ENCODE results near the gene CYFIP1.

DNA sequence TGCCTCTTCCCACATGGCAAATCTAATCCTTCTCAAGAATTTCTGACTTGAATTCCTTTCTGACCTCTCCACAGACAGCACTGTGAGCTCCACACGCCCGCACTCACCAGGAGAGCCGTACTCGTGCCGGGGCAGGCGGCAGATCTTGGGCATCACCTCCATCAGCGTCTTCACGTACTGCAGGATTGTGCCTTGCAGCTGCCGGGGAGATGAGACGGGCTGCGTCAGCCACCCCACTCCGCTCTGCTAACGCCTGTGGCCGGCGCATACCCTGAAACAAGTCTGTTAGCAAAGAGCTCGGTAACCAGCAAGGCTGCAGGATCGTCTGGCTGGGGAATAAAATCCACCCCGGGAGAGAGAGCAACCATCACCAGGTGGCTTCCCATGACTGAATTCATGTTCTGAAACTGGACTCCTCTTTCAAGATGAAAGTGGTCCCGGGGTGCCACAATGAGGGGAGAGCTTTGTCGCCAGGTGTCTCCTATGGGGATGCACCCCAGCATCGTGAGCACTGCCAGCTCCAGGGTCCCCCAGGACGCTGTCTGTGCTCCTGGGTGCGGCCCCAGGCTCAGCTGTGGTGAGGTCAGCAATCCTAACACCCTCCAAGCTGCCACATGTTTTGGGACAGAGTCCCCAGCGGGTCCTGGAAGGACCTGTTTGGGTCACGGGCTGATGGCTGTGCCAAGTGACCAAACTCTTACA, 98.3 kb downstream of the CYFIP1 start:
- TF ChIP-seq, protein P1, sequence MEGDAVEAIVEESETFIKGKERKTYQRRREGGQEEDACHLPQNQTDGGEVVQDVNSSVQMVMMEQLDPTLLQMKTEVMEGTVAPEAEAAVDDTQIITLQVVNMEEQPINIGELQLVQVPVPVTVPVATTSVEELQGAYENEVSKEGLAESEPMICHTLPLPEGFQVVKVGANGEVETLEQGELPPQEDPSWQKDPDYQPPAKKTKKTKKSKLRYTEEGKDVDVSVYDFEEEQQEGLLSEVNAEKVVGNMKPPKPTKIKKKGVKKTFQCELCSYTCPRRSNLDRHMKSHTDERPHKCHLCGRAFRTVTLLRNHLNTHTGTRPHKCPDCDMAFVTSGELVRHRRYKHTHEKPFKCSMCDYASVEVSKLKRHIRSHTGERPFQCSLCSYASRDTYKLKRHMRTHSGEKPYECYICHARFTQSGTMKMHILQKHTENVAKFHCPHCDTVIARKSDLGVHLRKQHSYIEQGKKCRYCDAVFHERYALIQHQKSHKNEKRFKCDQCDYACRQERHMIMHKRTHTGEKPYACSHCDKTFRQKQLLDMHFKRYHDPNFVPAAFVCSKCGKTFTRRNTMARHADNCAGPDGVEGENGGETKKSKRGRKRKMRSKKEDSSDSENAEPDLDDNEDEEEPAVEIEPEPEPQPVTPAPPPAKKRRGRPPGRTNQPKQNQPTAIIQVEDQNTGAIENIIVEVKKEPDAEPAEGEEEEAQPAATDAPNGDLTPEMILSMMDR (conservative IDR thresholded peaks at IDR 0.05; ENCODE audit: low read depth, low read length): no peak
- TF ChIP-seq EZH2 (IDR thresholded peaks at IDR 0.05; ENCODE audit: borderline replicate concordance, low read depth, low read length, poor library complexity, severe bottlenecking): no peak
